Tibial nerve (tissue), 4 donors: ENCODE measurements around the gene RABEP1. TPM values are rescaled to one million over a fixed set of nuclear protein-coding genes. Genes with fewer than 3 reads are reported as not detected.
"Not testable (repeated sequence)": the region's sequence is repeated elsewhere in the genome, so short reads cannot be mapped to it uniquely, and the experiment has no call there.

Experiments
- DNase-seq, 2 donors: peaks; one replicate each; pipeline ENCODE4 v3.0.0-alpha.2; 2019; ENCODE audit warnings: low spot score in 2 of 2
- H3K27ac ChIP-seq, 4 donors: fragments of 200-600 bp; sonication (generic) in 3 of 4; one replicate each; pipeline ENCODE4 v1.5.1; 2017 to 2019; ENCODE audit warnings: mild to moderate bottlenecking in 1 of 4
- H3K27me3 ChIP-seq, 2 donors: fragments of 200-600 bp; sonication (generic) in 1 of 2; one replicate each; pipeline versions ENCODE4 v1.5.1 to v1.6.0; 2017 to 2019
- H3K36me3 ChIP-seq, 3 donors: fragments of 200-600 bp; sonication (generic); one replicate each; pipeline ENCODE4 v1.5.1; 2018 to 2019
- H3K4me1 ChIP-seq, 4 donors: fragments of 200-600 bp; sonication (generic) in 3 of 4; one replicate each; pipeline ENCODE4 v1.5.1; 2017 to 2019
- H3K4me3 ChIP-seq, 4 donors: fragments of 200-600 bp; sonication (generic) in 3 of 4; one replicate each; pipeline ENCODE4 v1.5.1; 2017 to 2019; ENCODE audit warnings: mild to moderate bottlenecking in 1 of 4, moderate library complexity in 1 of 4
- H3K9me3 ChIP-seq, 4 donors: fragments of 200-600 bp; sonication (generic) in 3 of 4; one replicate each; pipeline ENCODE4 v1.5.1; 2017 to 2019
- EP300 ChIP-seq, 2 donors: sonication (generic); formaldehyde crosslinking; IDR thresholded peaks; one replicate each; pipeline ENCODE4 v1.6.1; 2017; ENCODE audit warnings: antibody characterized with exemption in 2 of 2, mild to moderate bottlenecking in 1 of 2
- POLR2A ChIP-seq, 2 donors: fragments of 450-650 bp; IDR thresholded peaks; one replicate each; pipeline ENCODE4 v1.6.1; 2017; ENCODE audit warnings: antibody characterized with exemption in 2 of 2, mild to moderate bottlenecking in 2 of 2, moderate library complexity in 2 of 2
- WGBS, 2 donors: methylation state at CpG; one replicate each; pipeline ENCODE4 v1.1.5; 2018; 5-methylcytosine and 5-hydroxymethylcytosine counted together
- total RNA-seq, 4 donors: library from RNA; depleted of rRNA; stranded (reverse); fragments of >200 nt; gene quantifications; one replicate each; pipeline ENCODE4 v1.1.0, GENCODE V29; 2016
- TF ChIP-seq, protein P1 (sequence below), 5 experiments: fragments of 200-600 bp in 3 of 5; fragments of 450-650 bp in 2 of 5; sonication (generic) in 3 of 5; IDR thresholded peaks; one replicate each; pipeline ENCODE4 v1.5.1; 2016 to 2019; ENCODE audit warnings: antibody characterized with exemption in 5 of 5, mild to moderate bottlenecking in 3 of 5, moderate library complexity in 2 of 5

The RABEP1 gene, protein sequence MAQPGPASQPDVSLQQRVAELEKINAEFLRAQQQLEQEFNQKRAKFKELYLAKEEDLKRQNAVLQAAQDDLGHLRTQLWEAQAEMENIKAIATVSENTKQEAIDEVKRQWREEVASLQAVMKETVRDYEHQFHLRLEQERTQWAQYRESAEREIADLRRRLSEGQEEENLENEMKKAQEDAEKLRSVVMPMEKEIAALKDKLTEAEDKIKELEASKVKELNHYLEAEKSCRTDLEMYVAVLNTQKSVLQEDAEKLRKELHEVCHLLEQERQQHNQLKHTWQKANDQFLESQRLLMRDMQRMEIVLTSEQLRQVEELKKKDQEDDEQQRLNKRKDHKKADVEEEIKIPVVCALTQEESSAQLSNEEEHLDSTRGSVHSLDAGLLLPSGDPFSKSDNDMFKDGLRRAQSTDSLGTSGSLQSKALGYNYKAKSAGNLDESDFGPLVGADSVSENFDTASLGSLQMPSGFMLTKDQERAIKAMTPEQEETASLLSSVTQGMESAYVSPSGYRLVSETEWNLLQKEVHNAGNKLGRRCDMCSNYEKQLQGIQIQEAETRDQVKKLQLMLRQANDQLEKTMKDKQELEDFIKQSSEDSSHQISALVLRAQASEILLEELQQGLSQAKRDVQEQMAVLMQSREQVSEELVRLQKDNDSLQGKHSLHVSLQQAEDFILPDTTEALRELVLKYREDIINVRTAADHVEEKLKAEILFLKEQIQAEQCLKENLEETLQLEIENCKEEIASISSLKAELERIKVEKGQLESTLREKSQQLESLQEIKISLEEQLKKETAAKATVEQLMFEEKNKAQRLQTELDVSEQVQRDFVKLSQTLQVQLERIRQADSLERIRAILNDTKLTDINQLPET
- 10 to 100 TPM; 45.7 to 61.8 (median 47.7) TPM for total RNA-seq

DNA sequence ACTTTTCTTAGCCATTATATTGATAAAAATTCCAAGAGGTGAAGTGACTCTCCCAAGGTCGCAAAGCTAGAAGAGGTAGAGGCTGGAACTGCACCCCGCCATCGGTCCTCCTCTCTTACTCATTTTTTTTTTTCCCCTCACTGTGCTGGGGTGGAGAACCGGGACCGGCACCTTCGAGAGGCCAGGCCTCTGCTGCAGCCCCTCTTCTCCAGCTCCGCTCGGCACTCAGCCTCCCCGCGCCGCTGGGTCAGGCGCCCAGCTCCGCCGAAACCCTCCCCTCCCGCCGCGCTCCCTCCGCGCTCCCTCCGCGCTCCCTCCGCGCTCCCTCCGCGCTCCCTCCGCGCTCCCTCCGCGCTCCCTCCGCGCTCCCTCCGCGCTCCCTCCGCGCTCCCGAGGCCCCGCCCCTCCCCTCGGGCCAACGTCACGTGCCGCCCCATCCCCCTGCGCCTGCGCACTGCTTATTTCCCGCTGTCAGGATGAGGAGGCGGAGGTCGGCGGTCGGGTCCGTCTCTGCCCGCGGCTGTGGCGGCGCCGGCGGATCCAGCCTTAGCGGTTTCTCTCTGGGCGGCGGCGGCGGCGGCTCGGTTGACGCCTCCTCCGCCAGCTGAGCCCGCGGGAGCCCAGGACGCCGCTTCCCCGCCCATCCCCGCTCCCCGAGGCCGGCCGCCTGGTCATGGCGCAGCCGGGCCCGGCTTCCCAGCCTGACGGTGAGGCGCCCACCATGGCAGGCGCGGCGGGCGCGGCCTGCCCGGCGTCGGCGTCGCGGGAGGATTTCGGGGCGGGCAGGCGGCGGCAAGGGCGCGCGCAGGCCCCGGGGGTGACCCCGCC, at the start of gene RABEP1:
Gene RABEP1 (plus strand): TSS at position 471 of the 828 bp plus-strand sequence. CDS start 203 bp downstream, at position 674.
- peaks cover 0 to 4% (median 0%) of the 10 kb centered on the region in 3 donors for H3K36me3 ChIP-seq
- WGBS, 2 donors: 1 to 3% methylated on average over 48 to 59 of the region's 98 CpGs
- peak within 1 kb of the TSS; percentile 87 to 97 (median 91) for H3K27ac ChIP-seq
- TF ChIP-seq POLR2A (IDR thresholded peaks at IDR 0.05): peak; percentile 60 to 88
- TF ChIP-seq, protein P1, sequence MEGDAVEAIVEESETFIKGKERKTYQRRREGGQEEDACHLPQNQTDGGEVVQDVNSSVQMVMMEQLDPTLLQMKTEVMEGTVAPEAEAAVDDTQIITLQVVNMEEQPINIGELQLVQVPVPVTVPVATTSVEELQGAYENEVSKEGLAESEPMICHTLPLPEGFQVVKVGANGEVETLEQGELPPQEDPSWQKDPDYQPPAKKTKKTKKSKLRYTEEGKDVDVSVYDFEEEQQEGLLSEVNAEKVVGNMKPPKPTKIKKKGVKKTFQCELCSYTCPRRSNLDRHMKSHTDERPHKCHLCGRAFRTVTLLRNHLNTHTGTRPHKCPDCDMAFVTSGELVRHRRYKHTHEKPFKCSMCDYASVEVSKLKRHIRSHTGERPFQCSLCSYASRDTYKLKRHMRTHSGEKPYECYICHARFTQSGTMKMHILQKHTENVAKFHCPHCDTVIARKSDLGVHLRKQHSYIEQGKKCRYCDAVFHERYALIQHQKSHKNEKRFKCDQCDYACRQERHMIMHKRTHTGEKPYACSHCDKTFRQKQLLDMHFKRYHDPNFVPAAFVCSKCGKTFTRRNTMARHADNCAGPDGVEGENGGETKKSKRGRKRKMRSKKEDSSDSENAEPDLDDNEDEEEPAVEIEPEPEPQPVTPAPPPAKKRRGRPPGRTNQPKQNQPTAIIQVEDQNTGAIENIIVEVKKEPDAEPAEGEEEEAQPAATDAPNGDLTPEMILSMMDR (IDR thresholded peaks at IDR 0.05): peak in 2 of 5 experiments; percentile 13 to 43
- peak; percentile 28 to 93 for TF ChIP-seq EP300 (IDR thresholded peaks at IDR 0.05)
- no peaks in the 10 kb centered on the region for H3K9me3 ChIP-seq
- no peaks in the 10 kb centered on the region for H3K27me3 ChIP-seq
- H3K4me3 ChIP-seq: peak within 1 kb of the TSS; percentile 60 to 99 (median 78)
- peak; percentile 82 to 85 for DNase-seq
- peaks cover 0 to 33% (median 17%) of the 10 kb centered on the region in 4 donors for H3K4me1 ChIP-seq

DNA sequence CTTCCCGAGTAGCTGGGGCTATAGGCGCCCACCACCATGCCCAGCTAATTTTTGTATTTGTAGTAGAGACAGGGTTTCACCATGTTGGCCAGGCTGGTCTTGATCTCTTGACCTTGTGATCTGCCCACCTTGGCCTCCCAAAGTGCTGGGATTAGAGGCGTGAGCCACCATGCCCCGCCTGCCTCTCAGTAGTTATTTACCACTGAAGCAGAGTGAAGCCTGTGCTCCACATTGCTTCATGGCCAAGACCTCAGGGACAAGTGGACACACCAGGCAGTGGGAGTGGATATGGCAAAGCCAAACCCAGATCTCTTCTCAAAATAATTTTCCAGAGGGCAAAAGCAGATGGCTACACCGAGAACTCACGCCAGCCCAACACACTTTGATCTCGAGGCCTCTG, 48.6 kb upstream of the RABEP1 start:
- not testable (repeated sequence) for DNase-seq, H3K27me3 ChIP-seq, H3K9me3 ChIP-seq, H3K4me1 ChIP-seq
- H3K27ac ChIP-seq: peak overlapping the region in 3 of 4 donors; percentile 42 to 67 (median 60)
- peak overlapping the region in 2 of 4 donors; percentile 33 to 36 for H3K4me3 ChIP-seq
- H3K36me3 ChIP-seq: peaks cover 0 to 44% (median 0%) of the 10 kb centered on the region in 3 donors
- WGBS, 2 donors: 90 to 91% methylated on average over 7 of the region's 7 CpGs

DNA sequence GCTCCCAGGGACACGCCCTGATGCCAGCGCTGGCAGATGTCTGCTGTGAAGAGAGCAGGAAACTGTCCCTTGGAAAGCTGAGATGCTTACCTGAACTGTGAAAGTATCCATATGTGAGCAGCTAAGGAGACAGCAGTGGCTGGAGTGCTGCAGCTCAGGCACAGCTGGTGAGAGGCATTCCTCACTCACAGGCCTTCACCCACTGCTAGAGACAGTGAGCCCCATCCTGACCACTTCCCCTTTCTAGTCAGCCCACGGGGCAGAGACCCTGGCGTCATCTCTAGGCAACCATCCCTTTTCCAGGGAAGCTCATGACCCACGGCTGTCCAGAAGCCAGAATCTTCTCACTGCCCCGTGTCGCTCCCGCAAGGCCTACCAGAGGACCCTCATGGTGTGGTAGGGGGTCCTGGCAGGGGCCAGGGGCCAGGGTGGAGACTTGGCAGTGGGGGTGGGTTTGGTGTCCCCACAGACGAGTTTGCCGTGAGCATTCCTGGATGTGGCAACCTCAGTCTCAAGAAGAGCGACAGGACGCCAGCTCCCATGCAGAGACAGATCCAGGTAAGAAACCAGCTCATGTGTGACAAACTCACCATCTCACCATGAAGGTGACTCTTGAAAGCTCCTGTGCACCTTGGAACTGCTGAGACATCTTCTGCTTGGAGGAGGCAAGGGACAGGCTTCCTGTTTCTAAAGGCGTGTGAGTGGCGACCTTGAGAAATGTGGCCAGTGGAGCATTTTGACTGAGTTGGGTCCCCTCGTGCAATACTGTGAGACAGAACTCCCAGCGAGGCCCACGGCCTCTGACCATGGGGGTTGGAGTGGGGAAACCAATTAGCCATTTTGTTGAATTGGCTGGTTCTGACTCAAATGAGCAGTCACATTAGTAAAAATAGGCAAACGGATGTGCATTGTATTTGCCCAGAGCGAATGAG, 47.2 kb upstream of the RABEP1 start, which contains the start of gene SCIMP:
Gene SCIMP (minus strand): TSS at position 216 of the 932 bp plus-strand sequence. CDS start 105 bp downstream, at position 111.
- Histone ChIP-seq H3K27ac (peak within 1 kb of the TSS in 3 of 4 donors; percentile 42 to 67 (median 60)), H3K4me1 (peaks cover 0 to 4% (median 2%) of the 10 kb centered on the region in 4 donors), H3K36me3 (peaks cover 0 to 38% (median 0%) of the 10 kb centered on the region in 3 donors), H3K4me3 (peak within 1 kb of the TSS in 2 of 4 donors; percentile 33 to 36), H3K27me3 (no peaks in the 10 kb centered on the region), H3K9me3 (no peaks in the 10 kb centered on the region)
- peak in 1 of 2 donors; percentile 29 for TF ChIP-seq POLR2A (IDR thresholded peaks at IDR 0.05)
- TF ChIP-seq EP300 (IDR thresholded peaks at IDR 0.05): peak in 1 of 2 donors; percentile 62
- TF ChIP-seq, protein P1 (IDR thresholded peaks at IDR 0.05): no peak
- WGBS, 2 donors: 76 to 90% methylated on average over 18 to 19 of the region's 19 CpGs
- peak; percentile 21 to 30 for DNase-seq

DNA sequence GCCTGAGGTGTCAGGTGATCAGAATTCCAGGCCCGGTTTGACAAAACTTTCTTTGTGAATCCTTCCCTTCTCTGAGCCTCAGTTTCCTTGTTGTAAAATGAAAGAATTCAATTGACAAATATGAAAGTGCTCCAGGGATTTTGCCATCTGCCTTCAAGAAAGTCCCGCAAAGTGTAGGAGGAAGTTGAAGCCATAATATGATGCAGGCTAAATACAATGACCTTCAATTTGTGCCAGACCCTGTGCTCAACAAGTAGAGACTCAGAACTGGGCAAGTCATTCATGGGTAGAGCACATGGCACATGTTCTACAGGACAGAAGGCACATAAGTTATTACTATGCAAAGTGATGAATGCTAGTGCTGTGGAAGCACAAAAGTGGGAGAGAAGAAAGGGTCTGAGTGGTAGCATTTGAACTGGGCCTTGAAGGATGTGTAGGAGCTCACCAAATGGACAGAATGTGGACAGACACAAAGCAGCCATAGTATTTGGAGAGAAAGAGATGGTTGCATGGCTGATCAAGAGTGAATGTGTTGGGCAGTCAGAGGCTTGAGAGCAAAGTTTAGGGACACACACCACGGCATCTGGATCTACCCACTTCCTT, 45.0 kb upstream of the RABEP1 start:
- TF ChIP-seq, protein P1 (IDR thresholded peaks at IDR 0.05): no peak
- TF ChIP-seq EP300 (IDR thresholded peaks at IDR 0.05): no peak
- TF ChIP-seq POLR2A (IDR thresholded peaks at IDR 0.05): no peak
- Histone ChIP-seq H3K9me3 (no peaks in the 10 kb centered on the region), H3K4me3 (no peak overlapping the region), H3K36me3 (peaks cover 0 to 31% (median 0%) of the 10 kb centered on the region in 3 donors), H3K27ac (no peak overlapping the region), H3K4me1 (peaks cover 0 to 7% (median 0%) of the 10 kb centered on the region in 4 donors), H3K27me3 (no peaks in the 10 kb centered on the region)
- WGBS, 2 donors: 55 to 70% methylated on average over 3 of the region's 3 CpGs
- DNase-seq: no peak
